Right lobe of liver (tissue), 6 donors: ENCODE measurements around the gene TAOK1. TPM values are rescaled to one million over a fixed set of nuclear protein-coding genes. Genes with fewer than 3 reads are reported as not detected.

ENCODE experiments used
- ATAC-seq, 4 donors: fragments of 200-7000 bp; cut with Tn5 transposase; one replicate each; pipeline ENCODE4 v1.9.1; 2020; ENCODE audit warnings: mild to moderate bottlenecking in 4 of 4, moderate library complexity in 4 of 4
- DNase-seq, 3 donors: peaks; one replicate each; pipeline ENCODE4 v3.0.0-alpha.2; 2020
- H3K27ac ChIP-seq, 3 donors: fragments of 200-600 bp; one replicate each; pipeline ENCODE4 v1.8.0; 2022
- H3K27me3 ChIP-seq, 2 donors: fragments of 200-600 bp; one replicate each; pipeline ENCODE4 v1.8.0; 2022
- H3K36me3 ChIP-seq, 4 donors: fragments of 200-600 bp; sonication (generic) in 1 of 4; one replicate each; pipeline versions ENCODE4 v1.5.1 to v1.8.0; 2017 to 2022; ENCODE audit warnings: control low read depth in 1 of 4
- H3K4me1 ChIP-seq, 4 donors: fragments of 200-600 bp; sonication (generic) in 1 of 4; one replicate each; pipeline versions ENCODE4 v1.5.1 to v1.8.0; 2017 to 2022; ENCODE audit warnings: control low read depth in 1 of 4
- H3K4me3 ChIP-seq, 3 donors: fragments of 200-600 bp; one replicate each; pipeline ENCODE4 v1.8.0; 2022
- H3K9me3 ChIP-seq, 4 donors: fragments of 200-600 bp; sonication (generic) in 1 of 4; one replicate each; pipeline versions ENCODE4 v1.5.1 to v1.8.0; 2017 to 2022; ENCODE audit warnings: control low read depth in 1 of 4
- CTCF ChIP-seq, 4 donors: fragments of 200-600 bp in 3 of 4; fragments of 450-650 bp in 1 of 4; IDR thresholded peaks; one replicate each; pipeline versions ENCODE4 v1.5.1 to v1.8.0; 2016 to 2022; ENCODE audit warnings: antibody characterized with exemption in 4 of 4, mild to moderate bottlenecking in 2 of 4
- POLR2A ChIP-seq: fragments of 450-650 bp; IDR thresholded peaks from one replicate; pipeline ENCODE4 v1.6.1; 2017; ENCODE audit warnings: antibody characterized with exemption, mild to moderate bottlenecking
- WGBS: methylation state at CpG from one replicate; pipeline ENCODE4 v1.1.6; 2018; ENCODE audit warnings: low coverage, low lambda C conversion rate; ENCODE audit not compliant: insufficient coverage; ENCODE audit errors: missing lambda C conversion rate; 5-methylcytosine and 5-hydroxymethylcytosine counted together
- intact Hi-C, 2 donors: fragments of 100-400 bp; cut with DNase I; formaldehyde crosslinking; loops; one replicate each; pipeline versions ENCODE4 v1.11.2 to v1.14.1; 2022
- total RNA-seq, 6 experiments: library from RNA; depleted of rRNA in 2 of 6; stranded (reverse); fragments of >200 nt in 2 of 6; fragmentation: NEBNext Ultra II Directional in 3 of 6; extraction: Animal tissue kit (Norgen Biotek cat#: 25700) in 3 of 6; gene quantifications; one replicate each; pipeline versions ENCODE4 v1.1.0 to v1.2.4, GENCODE V29; 2016 to 2023
- donor health status: DM: no; HTN: yes; CAD: no.
- donor health status: DM: no; HTN: no; CAD: no.
- donor health status: DM: no; HTN: no; CAD: no.
- donor health status: DM: no; HTN: yes; CAD: no.
- donor health status: DM: no; HTN: yes; CAD: no.

The TAOK1 gene
- total RNA-seq, 6 experiments from 2014 or later = 17.1 to 37.1 (median 21.1) TPM

GRCh38 chr17:29593591-29594518 is 203.7 kb downstream of the TAOK1 start:
- WGBS = 13% methylated on average over 12 of the region's 64 CpGs
- peak in 1 of 3 donors; percentile 50 for DNase-seq
- intact Hi-C loops = no loop called here
- no peak for ATAC-seq
- peak overlapping the region; percentile 36 to 55 (median 42) for H3K4me3 ChIP-seq
- H3K27me3 ChIP-seq = no peaks in the 10 kb centered on the region
- no peak overlapping the region for H3K27ac ChIP-seq
- peaks cover 0 to 27% (median 13%) of the 10 kb centered on the region in 4 donors for H3K4me1 ChIP-seq
- TF ChIP-seq CTCF (IDR thresholded peaks at IDR 0.05) = peak in 2 of 4 donors; percentile 16 to 19
- no peak for TF ChIP-seq POLR2A
- no peaks in the 10 kb centered on the region for H3K36me3 ChIP-seq
- H3K9me3 ChIP-seq = no peaks in the 10 kb centered on the region

GRCh38 chr17:29594519-29595090 is 204.4 kb downstream of the TAOK1 start:
- H3K36me3 ChIP-seq = no peaks in the 10 kb centered on the region
- no peaks in the 10 kb centered on the region for H3K27me3 ChIP-seq
- no peaks in the 10 kb centered on the region for H3K9me3 ChIP-seq
- no peak overlapping the region for H3K27ac ChIP-seq
- peaks cover 0 to 27% (median 13%) of the 10 kb centered on the region in 4 donors for H3K4me1 ChIP-seq
- 67% methylated on average over 1 of the region's 11 CpGs for WGBS
- H3K4me3 ChIP-seq = no peak overlapping the region
- no peak for TF ChIP-seq CTCF (IDR thresholded peaks at IDR 0.05)
- TF ChIP-seq POLR2A = no peak
- ATAC-seq (no peak), DNase-seq (peak in 1 of 3 donors; percentile 45)
- intact Hi-C loops = no loop called here

- intact Hi-C loops = no loop called here
- DNase-seq (no peak), ATAC-seq (no peak)
- no peaks in the 10 kb centered on the region for H3K9me3 ChIP-seq
- H3K36me3 ChIP-seq = no peaks in the 10 kb centered on the region
- TF ChIP-seq POLR2A = no peak
- no peak overlapping the region for H3K27ac ChIP-seq
- H3K4me1 ChIP-seq = peaks cover 0 to 21% (median 10%) of the 10 kb centered on the region in 4 donors
- WGBS = 86% methylated on average over 2 of the region's 7 CpGs
- H3K4me3 ChIP-seq = no peak overlapping the region
- no peaks in the 10 kb centered on the region for H3K27me3 ChIP-seq
These were observed 205.2 kb downstream of the TAOK1 start for GRCh38 chr17:29595107-29595942.

- WGBS = 72% methylated on average over 2 of the region's 12 CpGs
- H3K9me3 ChIP-seq = no peaks in the 10 kb centered on the region
- ATAC-seq (no peak), DNase-seq (peak in 1 of 3 donors; percentile 10)
- H3K27me3 ChIP-seq = no peaks in the 10 kb centered on the region
- no peak overlapping the region for H3K4me3 ChIP-seq
- H3K27ac ChIP-seq = no peak overlapping the region
- intact Hi-C loops = no loop called here
- TF ChIP-seq POLR2A = no peak
- no peak for TF ChIP-seq CTCF (IDR thresholded peaks at IDR 0.05)
- peaks cover 0 to 17% (median 8%) of the 10 kb centered on the region in 4 donors for H3K4me1 ChIP-seq
- H3K36me3 ChIP-seq = no peaks in the 10 kb centered on the region
These were observed 206.0 kb downstream of the TAOK1 start for GRCh38 chr17:29595943-29596774.
